ENCODE data around the gene EDA. TPM values are rescaled to one million over a fixed set of nuclear protein-coding genes. Genes with fewer than 3 reads are reported as not detected.

Gene EDA
- total and polyA plus RNA-seq, 10 of the 15 experiments (the other 5 are each of a cell fraction or from before 2014, with no cell fraction given) = 0.06 TPM; not detected in 9

DNA sequence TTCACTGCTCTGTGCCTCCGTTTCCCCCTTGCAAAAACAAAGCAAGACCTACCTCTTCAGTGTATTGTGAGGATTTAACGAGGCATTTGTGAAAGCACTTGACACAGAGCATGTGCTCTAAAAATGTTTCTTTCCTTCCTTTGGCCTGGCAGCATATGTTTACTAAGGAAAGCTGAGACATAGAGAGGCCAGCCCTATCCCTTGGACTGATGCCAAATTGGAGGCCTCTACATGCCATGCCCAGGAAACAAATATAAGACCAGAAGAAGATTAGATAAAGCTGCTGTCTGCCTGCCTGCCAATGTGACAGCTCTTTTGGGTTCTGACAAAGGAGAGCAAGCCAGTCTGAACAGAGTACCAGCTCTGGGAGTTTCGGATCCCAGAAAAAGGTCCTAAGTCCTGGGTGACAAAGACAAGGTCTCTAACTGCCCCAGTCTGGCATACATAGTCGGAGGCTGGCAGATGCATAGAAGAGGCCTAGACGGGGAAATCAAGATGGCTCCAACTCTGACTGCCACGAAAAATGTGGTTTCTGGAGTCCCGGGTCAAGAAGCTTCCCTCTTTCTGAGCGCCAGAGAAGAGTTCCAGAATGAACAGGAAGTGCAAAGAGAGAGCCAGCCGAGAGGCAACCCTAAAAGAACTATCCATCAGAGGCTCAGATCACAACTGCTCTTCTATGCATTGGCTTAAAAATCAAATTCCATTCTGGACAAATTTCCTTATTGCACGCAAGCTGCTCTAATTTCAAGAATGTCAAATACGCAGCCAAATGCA, 472.1 kb downstream of the EDA start:
- in situ Hi-C loops (cut with MboI) (no loop called here), intact Hi-C loops (cut with micrococcal nuclease; ENCODE audit: unreplicated experiment) (no loop called here)
- no peaks in the 10 kb centered on the region for H3K27me3 ChIP-seq (replicated peaks in 1 of 2; ENCODE audit: control insufficient read depth in 2 of 2, insufficient read depth in 2 of 2, low read length in 1 of 2)
- no peak for DNase-seq (ENCODE audit: low read depth, low spot score)
- no peak for ATAC-seq
- 18% methylated on average over 11 of the region's 11 CpGs for WGBS (ENCODE audit: insufficient coverage, insufficient replicate concordance, low lambda C conversion rate, missing lambda C conversion rate)
- CTCF ChIA-PET = interaction anchor here (1.5 kb wide), 1 partner anchor 10 kb away, joined by 6 read pairs; no protein-coding TSS in a partner anchor
- no peak for FAIRE-seq
- H3K4me3 ChIP-seq = no peak overlapping the region
- no peak overlapping the region for H2AFZ ChIP-seq (ENCODE audit: control insufficient read depth, low read depth, low read length)
- H3K9me3 ChIP-seq (replicated peaks; ENCODE audit: control insufficient read depth, insufficient read depth, low read length) = no peaks in the 10 kb centered on the region
- H3K79me2 ChIP-seq (ENCODE audit: control insufficient read depth, insufficient read depth, low read length) = no peaks in the 10 kb centered on the region
- POLR2A ChIA-PET = no interaction called here
- H3K27ac ChIP-seq (ENCODE audit: control insufficient read depth, insufficient read depth) = no peak overlapping the region
- H3K4me1 ChIP-seq (ENCODE audit: control insufficient read depth, insufficient read depth, low read length) = no peaks in the 10 kb centered on the region
- H3K36me3 ChIP-seq (ENCODE audit: control insufficient read depth in 2 of 2, insufficient read depth in 2 of 2, low read length in 1 of 2) = no peaks in the 10 kb centered on the region
- H3K9ac ChIP-seq (ENCODE audit: control insufficient read depth, insufficient read depth, low read length) = no peak overlapping the region
- H3K4me2 ChIP-seq (ENCODE audit: control insufficient read depth, insufficient read depth) = no peak overlapping the region
- H4K20me1 ChIP-seq (ENCODE audit: control insufficient read depth, insufficient read depth) = no peaks in the 10 kb centered on the region
- SMC1A ChIA-PET (ENCODE audit: uncharacterized antibody, unreplicated experiment) = interaction anchor here (0.6 kb wide), 1 partner anchor 352 kb away, joined by 3 read pairs; no protein-coding TSS in a partner anchor
- BruUV-seq (replicated peaks) = no TSS peak
- RAD21 ChIA-PET (ENCODE audit: unreplicated experiment) = no interaction called here
- TF ChIP-seq TBL1XR1 (IDR thresholded peaks at IDR 0.05; ENCODE audit: low read depth, low read length) (no peak), TCF12 (IDR thresholded peaks at IDR 0.05; ENCODE audit: low read depth, low read length) (no peak), FOXK2 (IDR thresholded peaks at IDR 0.05) (no peak)

- H3K9ac ChIP-seq (ENCODE audit: control insufficient read depth, insufficient read depth, low read length) = no peak overlapping the region
- POLR2A ChIA-PET = no interaction called here
- no peak overlapping the region for H3K27ac ChIP-seq (ENCODE audit: control insufficient read depth, insufficient read depth)
- no peak for ATAC-seq
- DNase-seq (ENCODE audit: low read depth, low spot score) = no peak
- H3K9me3 ChIP-seq (replicated peaks; ENCODE audit: control insufficient read depth, insufficient read depth, low read length) = no peaks in the 10 kb centered on the region
- SMC1A ChIA-PET (ENCODE audit: uncharacterized antibody, unreplicated experiment) = no interaction called here
- CTCF ChIA-PET = interaction anchor here (1.5 kb wide), 1 partner anchor 9 kb away, joined by 6 read pairs; no protein-coding TSS in a partner anchor
- FAIRE-seq = no peak
- H3K4me2 ChIP-seq (ENCODE audit: control insufficient read depth, insufficient read depth) = no peak overlapping the region
- in situ Hi-C loops (cut with MboI) = no loop called here
- no peaks in the 10 kb centered on the region for H3K79me2 ChIP-seq (ENCODE audit: control insufficient read depth, insufficient read depth, low read length)
- no peaks in the 10 kb centered on the region for H4K20me1 ChIP-seq (ENCODE audit: control insufficient read depth, insufficient read depth)
- no peaks in the 10 kb centered on the region for H3K27me3 ChIP-seq (replicated peaks in 1 of 2; ENCODE audit: control insufficient read depth in 2 of 2, insufficient read depth in 2 of 2, low read length in 1 of 2)
- intact Hi-C loops (cut with micrococcal nuclease; ENCODE audit: unreplicated experiment) = no loop called here
- no peaks in the 10 kb centered on the region for H3K36me3 ChIP-seq (ENCODE audit: control insufficient read depth in 2 of 2, insufficient read depth in 2 of 2, low read length in 1 of 2)
- no peak overlapping the region for H3K4me3 ChIP-seq
- RAD21 ChIA-PET (ENCODE audit: unreplicated experiment) = no interaction called here
- no peak overlapping the region for H2AFZ ChIP-seq (ENCODE audit: control insufficient read depth, low read depth, low read length)
- BruUV-seq (replicated peaks) = no TSS peak
- H3K4me1 ChIP-seq (ENCODE audit: control insufficient read depth, insufficient read depth, low read length) = no peaks in the 10 kb centered on the region
- no peak for TF ChIP-seq NFYB (IDR thresholded peaks at IDR 0.05; ENCODE audit: insufficient read depth, low read depth, low read length)
- TF ChIP-seq ZNF592 (IDR thresholded peaks at IDR 0.05) = no peak
- TF ChIP-seq, protein P1, sequence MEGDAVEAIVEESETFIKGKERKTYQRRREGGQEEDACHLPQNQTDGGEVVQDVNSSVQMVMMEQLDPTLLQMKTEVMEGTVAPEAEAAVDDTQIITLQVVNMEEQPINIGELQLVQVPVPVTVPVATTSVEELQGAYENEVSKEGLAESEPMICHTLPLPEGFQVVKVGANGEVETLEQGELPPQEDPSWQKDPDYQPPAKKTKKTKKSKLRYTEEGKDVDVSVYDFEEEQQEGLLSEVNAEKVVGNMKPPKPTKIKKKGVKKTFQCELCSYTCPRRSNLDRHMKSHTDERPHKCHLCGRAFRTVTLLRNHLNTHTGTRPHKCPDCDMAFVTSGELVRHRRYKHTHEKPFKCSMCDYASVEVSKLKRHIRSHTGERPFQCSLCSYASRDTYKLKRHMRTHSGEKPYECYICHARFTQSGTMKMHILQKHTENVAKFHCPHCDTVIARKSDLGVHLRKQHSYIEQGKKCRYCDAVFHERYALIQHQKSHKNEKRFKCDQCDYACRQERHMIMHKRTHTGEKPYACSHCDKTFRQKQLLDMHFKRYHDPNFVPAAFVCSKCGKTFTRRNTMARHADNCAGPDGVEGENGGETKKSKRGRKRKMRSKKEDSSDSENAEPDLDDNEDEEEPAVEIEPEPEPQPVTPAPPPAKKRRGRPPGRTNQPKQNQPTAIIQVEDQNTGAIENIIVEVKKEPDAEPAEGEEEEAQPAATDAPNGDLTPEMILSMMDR (IDR thresholded peaks at IDR 0.05 in 2 of 3, conservative IDR thresholded peaks at IDR 0.05 in 1 of 3; ENCODE audit: control insufficient read depth in 2 of 3, extremely low read depth in 1 of 3, insufficient read depth in 1 of 3, low read depth in 3 of 3, low read length in 3 of 3) = no peak
- no peak for TF ChIP-seq KLF5 (IDR thresholded peaks at IDR 0.05; ENCODE audit: partially characterized antibody)
- no peak for TF ChIP-seq MEF2A (IDR thresholded peaks at IDR 0.05; ENCODE audit: insufficient read depth, low read depth, low read length)
- TF ChIP-seq, protein P2, sequence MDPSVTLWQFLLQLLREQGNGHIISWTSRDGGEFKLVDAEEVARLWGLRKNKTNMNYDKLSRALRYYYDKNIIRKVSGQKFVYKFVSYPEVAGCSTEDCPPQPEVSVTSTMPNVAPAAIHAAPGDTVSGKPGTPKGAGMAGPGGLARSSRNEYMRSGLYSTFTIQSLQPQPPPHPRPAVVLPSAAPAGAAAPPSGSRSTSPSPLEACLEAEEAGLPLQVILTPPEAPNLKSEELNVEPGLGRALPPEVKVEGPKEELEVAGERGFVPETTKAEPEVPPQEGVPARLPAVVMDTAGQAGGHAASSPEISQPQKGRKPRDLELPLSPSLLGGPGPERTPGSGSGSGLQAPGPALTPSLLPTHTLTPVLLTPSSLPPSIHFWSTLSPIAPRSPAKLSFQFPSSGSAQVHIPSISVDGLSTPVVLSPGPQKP (IDR thresholded peaks at IDR 0.05; ENCODE audit: low read depth, low read length) = no peak
Observed at GRCh38 chrX:70088751-70089150, 472.8 kb downstream of the EDA start.
